ENCODE measurements around the gene ZMYM1.
A peak's percentile ranks its signal among the peaks of the same experiment; 100 is the strongest.
"Not testable (repeated sequence)": the region's sequence is repeated elsewhere in the genome, so short reads cannot be mapped to it uniquely, and the experiment has no call there.

The ZMYM1 gene

DNA sequence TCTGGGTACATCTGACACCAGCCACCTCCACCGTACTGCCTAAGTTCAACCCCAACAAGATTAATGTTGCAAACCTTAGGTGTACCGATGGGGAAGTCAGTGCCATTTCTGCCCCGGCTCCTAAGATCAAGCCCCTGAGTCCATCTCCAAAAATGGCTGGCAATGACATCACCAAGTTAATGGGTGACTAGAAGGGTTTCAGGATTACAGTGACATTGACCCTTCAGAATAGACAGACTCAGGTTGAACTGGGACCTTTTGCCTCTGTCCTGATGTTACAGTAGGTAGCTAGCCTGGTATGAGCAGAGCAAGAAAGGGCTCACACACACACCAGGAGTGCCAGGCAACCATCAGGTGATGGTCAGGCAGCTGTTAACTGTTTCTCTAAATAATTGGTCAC lies 25.8 kb upstream of the ZMYM1 start:
- H3K27me3 Mint-ChIP-seq (ENCODE audit: low read depth): peaks cover 19% of the 10 kb centered on the region
- H3K27ac Mint-ChIP-seq: no peak overlapping the region
- peaks cover 1% of the 10 kb centered on the region for H3K36me3 Mint-ChIP-seq (ENCODE audit: low read depth)
- no peaks in the 10 kb centered on the region for H3K9me3 Mint-ChIP-seq
- H3K4me3 Mint-ChIP-seq: no peak overlapping the region
- peaks cover 1% of the 10 kb centered on the region for H3K4me1 Mint-ChIP-seq (ENCODE audit: low read depth)

DNA sequence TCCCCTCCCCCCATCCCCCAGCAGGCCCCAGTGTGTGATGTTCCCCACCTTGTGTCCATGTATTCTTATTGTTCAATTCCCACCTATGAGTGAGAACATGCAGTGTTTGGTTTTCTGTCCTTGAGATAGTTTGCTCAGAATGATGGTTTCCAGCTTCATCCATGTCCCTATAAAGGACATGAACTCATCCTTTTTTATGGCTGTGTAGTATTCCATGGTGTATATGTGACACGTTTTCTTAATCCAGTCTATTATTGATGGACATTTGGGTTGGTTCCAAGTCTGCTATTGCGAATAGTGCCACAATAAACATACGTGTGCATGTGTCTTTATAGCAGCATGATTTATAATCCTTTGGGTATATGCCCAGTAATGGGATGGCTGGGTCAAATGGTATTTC lies 24.9 kb upstream of the ZMYM1 start:
- not testable (repeated sequence) for H3K9me3 Mint-ChIP-seq; H3K27ac Mint-ChIP-seq; H3K4me1 Mint-ChIP-seq (ENCODE audit: low read depth); H3K4me3 Mint-ChIP-seq; H3K36me3 Mint-ChIP-seq (ENCODE audit: low read depth)
- H3K27me3 Mint-ChIP-seq (ENCODE audit: low read depth): peaks cover 25% of the 10 kb centered on the region

DNA sequence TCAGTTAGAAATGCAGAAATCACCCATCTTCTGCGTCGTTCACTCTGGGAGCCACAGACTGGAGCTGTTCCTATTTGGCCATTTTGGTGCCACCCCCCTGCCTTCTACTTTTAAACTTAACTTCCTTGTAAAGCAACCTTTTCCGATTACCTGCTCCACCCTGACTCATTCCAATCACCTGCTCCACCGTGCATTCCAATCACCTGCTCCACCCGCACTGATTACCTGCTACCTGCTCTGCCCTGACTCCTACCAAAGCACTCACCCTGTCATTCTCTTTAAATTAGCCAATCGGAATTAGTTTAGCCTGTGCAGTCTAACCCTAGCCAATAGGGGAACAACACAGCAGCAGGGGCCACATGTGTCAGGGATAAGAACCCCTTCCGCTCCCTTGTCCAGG lies 20.9 kb upstream of the ZMYM1 start:
- peaks cover 25% of the 10 kb centered on the region for H3K27me3 Mint-ChIP-seq (ENCODE audit: low read depth)
- H3K27ac Mint-ChIP-seq; H3K36me3 Mint-ChIP-seq (ENCODE audit: low read depth); H3K4me1 Mint-ChIP-seq (ENCODE audit: low read depth); H3K4me3 Mint-ChIP-seq; H3K9me3 Mint-ChIP-seq: not testable (repeated sequence)

DNA sequence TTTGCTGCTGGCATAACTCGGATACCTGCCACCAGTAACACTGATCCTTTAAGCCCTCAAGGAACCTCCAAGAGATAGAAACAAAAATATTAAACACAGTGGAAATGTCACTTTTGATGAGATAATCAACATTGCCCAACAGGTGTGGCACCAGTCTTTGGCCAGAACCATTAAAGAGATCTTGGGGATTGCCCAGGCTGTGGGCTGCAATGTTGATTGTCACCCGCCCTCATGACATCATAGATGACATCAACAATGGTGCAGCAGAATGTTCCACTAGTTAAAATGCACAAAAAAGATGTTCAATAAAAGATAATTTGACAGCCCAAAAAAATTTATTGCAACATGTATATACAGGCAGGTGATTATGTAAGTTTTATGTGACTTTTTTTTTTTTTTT lies 20.2 kb upstream of the ZMYM1 start:
- no peaks in the 10 kb centered on the region for H3K9me3 Mint-ChIP-seq
- H3K4me3 Mint-ChIP-seq: no peak overlapping the region
- peaks cover 10% of the 10 kb centered on the region for H3K4me1 Mint-ChIP-seq (ENCODE audit: low read depth)
- H3K36me3 Mint-ChIP-seq (ENCODE audit: low read depth): peaks cover 1% of the 10 kb centered on the region
- H3K27me3 Mint-ChIP-seq (ENCODE audit: low read depth): peaks cover 25% of the 10 kb centered on the region
- no peak overlapping the region for H3K27ac Mint-ChIP-seq

DNA sequence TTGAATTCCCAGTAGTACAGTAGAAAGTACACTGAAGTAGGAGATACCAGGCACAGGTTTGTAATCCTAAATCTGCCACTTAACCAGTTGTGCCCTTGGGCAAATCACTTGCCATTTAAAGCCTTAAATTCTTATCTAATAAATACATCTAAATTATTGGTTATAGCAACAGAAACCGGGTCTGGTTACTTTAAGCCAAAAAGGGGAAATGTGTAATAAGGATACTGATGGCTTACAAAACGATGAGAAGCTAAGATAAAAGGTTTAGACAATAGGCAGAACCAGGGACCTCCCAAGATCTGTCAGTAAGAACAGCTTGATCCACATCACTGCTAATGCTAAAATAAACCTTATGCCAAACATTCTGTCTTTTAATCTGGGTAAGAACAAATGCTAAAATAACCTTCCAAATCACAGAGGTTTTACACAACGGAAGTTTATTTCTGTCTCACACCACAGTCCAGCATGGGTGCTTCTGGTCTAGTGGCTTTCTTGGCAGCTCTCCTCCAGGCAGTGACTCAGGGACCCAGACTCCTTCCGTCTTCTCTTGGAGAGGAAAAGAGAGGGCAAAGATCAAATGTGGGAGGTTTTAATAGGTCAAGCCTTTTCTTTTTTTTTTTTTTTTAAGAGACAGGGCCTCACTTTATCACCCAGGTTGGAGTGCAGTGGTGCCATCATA lies 16.5 kb upstream of the ZMYM1 start:
- H3K4me1 Mint-ChIP-seq (ENCODE audit: low read depth): peaks cover 8% of the 10 kb centered on the region
- no peaks in the 10 kb centered on the region for H3K9me3 Mint-ChIP-seq
- H3K27ac Mint-ChIP-seq: no peak overlapping the region
- peaks cover 18% of the 10 kb centered on the region for H3K27me3 Mint-ChIP-seq (ENCODE audit: low read depth)
- H3K36me3 Mint-ChIP-seq (ENCODE audit: low read depth): no peaks in the 10 kb centered on the region
- no peak overlapping the region for H3K4me3 Mint-ChIP-seq

DNA sequence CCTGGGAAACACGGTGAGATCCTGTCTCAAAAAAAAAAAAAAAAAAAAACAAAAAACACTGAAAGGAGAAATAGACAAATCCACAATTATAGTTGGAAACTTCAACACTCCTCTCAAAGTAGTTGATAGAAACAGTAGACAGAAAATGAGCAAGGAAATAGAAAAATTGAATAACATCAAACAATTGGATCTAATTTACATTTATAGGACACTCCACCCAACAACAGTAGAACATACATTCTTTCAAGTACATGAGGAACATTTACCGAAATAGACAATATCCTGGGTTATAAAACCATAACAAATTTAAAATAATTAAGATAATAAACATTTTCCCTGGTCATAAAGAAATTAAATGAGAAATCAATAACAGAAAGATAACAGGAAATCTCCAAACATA lies 14.9 kb upstream of the ZMYM1 start:
- H3K9me3 Mint-ChIP-seq: no peaks in the 10 kb centered on the region
- H3K4me3 Mint-ChIP-seq: no peak overlapping the region
- no peak overlapping the region for H3K27ac Mint-ChIP-seq
- no peaks in the 10 kb centered on the region for H3K36me3 Mint-ChIP-seq (ENCODE audit: low read depth)
- peaks cover 8% of the 10 kb centered on the region for H3K27me3 Mint-ChIP-seq (ENCODE audit: low read depth)
- peaks cover 3% of the 10 kb centered on the region for H3K4me1 Mint-ChIP-seq (ENCODE audit: low read depth)

DNA sequence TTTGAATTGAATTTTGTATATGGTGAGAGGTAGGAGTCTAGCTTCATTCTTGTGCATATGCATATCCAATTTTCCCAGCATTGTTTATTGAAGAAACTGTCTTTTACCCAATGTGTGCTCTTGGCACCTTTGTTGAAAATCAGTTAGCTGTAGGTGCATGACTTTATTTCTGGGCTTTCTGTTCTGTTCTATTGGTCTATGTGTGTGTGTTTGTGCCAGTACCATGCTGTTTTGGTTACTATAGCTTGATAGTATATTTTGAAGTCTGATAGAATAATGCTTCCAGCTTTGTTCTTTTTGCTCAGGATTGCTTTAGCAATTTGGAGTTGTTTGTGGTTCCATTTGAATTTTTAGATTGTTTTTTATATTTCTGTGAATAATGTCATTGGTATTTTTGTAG lies 9.4 kb upstream of the ZMYM1 start:
- H3K27ac Mint-ChIP-seq: no peak overlapping the region
- no peaks in the 10 kb centered on the region for H3K4me1 Mint-ChIP-seq (ENCODE audit: low read depth)
- H3K4me3 Mint-ChIP-seq: no peak overlapping the region
- H3K36me3 Mint-ChIP-seq (ENCODE audit: low read depth): no peaks in the 10 kb centered on the region
- no peaks in the 10 kb centered on the region for H3K9me3 Mint-ChIP-seq
- H3K27me3 Mint-ChIP-seq (ENCODE audit: low read depth): peaks cover 33% of the 10 kb centered on the region

DNA sequence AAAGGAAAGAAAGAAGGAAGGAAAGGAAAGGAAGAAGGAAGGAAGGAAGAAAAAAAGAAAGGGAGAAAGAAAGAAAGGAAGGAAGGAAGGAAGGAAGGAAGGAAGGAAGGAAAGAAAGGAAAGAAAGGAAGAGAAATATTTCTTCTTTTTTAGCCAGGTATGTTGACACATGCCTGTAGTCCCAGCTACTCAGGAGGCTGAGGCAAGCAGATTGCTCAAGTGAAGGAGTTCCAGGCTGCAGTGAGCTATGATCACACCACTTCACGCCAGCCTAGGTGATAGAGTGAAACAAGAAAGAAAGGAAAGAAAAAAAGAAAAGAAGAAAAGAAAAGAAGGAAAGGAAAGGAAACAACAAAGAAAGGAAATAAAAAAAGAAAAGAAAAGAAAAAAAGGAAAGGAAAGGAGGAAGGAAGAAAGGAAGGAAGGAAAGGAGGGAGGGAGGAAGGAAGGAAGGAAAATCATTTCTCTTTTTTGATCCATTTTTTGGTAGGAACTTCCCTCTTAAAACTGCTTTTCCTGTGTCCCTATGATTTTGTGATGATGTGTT lies 5.8 kb upstream of the ZMYM1 start:
- Mint-ChIP-seq H3K4me3 (no peak overlapping the region), H3K9me3 (peaks cover 17% of the 10 kb centered on the region), H3K4me1 (ENCODE audit: low read depth) (peaks cover 7% of the 10 kb centered on the region), H3K27ac (no peak overlapping the region), H3K36me3 (ENCODE audit: low read depth) (peaks cover 6% of the 10 kb centered on the region), H3K27me3 (ENCODE audit: low read depth) (peaks cover 30% of the 10 kb centered on the region)

DNA sequence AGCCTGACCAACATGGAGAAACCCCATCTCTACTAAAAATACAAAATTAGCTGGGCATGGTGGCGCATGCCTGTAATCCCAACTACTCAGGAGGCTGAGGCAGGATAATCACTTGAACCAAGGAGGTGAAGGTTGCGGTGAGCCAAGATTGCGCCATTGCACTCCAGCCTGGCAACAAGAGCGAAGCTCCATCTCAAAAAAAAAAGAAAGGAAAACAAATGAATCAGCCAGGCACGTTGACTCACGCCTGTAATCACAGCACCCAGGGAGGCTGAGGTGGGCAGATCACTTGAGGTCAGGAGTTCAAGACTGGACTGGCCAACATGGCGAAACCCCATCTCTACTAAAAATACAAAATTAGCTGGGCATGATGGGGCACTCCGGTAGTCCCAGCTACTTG lies 2.8 kb upstream of the ZMYM1 start:
- H3K27ac Mint-ChIP-seq: not testable (repeated sequence)

DNA sequence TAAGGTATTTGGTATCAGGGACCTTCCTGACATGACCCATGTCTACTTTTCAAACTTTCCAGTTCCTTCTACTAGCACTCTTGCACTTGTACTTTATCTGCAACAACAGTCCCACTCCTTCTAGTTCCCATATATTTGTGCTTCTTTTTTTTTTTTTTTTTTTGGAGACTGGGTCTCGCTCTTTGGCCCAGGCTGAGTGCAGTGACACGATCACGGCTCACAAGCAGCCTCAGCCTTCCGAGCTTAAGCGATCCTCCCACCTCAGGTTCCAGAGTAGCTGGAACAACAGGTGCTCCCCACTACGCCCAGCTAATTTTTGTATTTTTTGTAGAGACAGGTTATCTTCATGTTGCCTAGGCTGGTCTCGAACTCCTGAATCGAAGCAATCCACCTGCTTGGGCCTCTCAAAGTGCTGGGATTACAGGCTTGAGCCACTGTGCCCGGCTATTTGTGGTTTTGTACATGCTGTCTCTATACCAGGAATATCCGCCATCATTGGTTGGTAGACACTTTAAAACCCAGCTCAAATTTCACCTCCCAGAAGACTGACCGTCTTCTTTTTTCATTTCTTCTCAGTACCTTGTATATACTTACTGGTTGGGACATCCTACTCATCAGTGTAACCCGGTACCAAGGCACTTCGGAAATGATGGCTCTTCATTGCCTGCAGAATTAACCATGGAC lies 1.1 kb downstream of the ZMYM1 start:
- H3K27me3 Mint-ChIP-seq (ENCODE audit: low read depth): peaks cover 3% of the 10 kb centered on the region
- peak overlapping the region; percentile 98 for H3K4me3 Mint-ChIP-seq
- H3K27ac Mint-ChIP-seq: peak overlapping the region; percentile 99
- peaks cover 17% of the 10 kb centered on the region for H3K4me1 Mint-ChIP-seq (ENCODE audit: low read depth)
- H3K9me3 Mint-ChIP-seq: peaks cover 12% of the 10 kb centered on the region
- H3K36me3 Mint-ChIP-seq (ENCODE audit: low read depth): peaks cover 10% of the 10 kb centered on the region

More for the DNA sequence above, 2.8 kb upstream of the ZMYM1 start:
- H3K4me1 Mint-ChIP-seq (ENCODE audit: low read depth): peaks cover 20% of the 10 kb centered on the region
- peaks cover 19% of the 10 kb centered on the region for H3K27me3 Mint-ChIP-seq (ENCODE audit: low read depth)
- H3K36me3 Mint-ChIP-seq (ENCODE audit: low read depth): peaks cover 10% of the 10 kb centered on the region
- peaks cover 17% of the 10 kb centered on the region for H3K9me3 Mint-ChIP-seq
- not testable (repeated sequence) for H3K4me3 Mint-ChIP-seq

DNA sequence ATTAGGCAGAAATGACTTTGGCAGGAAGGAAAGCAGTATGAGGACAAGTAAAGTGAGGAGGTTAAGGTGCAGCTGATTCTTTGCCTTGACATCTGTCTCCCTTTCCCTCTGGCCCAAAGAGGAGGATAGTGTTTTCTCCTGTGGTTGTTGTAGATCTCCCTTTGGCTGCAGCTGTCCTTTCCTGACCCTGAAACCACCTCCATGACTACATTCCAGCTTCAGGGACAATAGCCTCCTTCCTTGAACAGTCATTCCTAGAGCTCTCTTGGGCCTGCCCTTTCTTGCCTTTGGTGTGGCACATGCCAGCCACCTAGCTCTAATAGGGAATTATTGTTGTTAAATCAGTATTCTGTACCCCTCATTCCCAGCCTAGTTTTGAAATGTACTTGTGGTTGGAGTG lies 6.2 kb downstream of the ZMYM1 start:
- Mint-ChIP-seq H3K9me3 (no peaks in the 10 kb centered on the region), H3K4me1 (ENCODE audit: low read depth) (peaks cover 4% of the 10 kb centered on the region), H3K27ac (no peak overlapping the region), H3K36me3 (ENCODE audit: low read depth) (peaks cover 2% of the 10 kb centered on the region), H3K27me3 (ENCODE audit: low read depth) (no peaks in the 10 kb centered on the region), H3K4me3 (no peak overlapping the region)

DNA sequence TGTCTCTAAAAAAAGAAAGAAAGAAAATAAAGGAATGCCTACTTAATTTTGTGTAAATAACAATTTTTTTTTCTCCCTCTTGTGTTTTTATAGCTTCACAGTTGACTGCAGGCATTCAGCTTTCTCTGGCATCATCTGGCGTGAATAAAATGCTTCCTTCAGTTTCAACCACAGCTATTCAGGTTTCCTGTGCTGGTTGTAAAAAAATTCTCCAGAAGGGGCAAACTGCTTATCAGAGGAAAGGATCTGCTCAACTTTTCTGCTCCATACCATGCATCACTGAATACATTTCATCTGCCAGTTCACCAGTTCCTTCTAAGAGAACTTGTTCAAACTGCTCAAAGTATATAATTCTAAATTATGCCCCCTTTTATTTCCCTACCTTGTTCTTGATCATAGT lies 18.0 kb downstream of the ZMYM1 start:
- H3K4me3 Mint-ChIP-seq: no peak overlapping the region
- peaks cover 5% of the 10 kb centered on the region for H3K4me1 Mint-ChIP-seq (ENCODE audit: low read depth)
- H3K27me3 Mint-ChIP-seq (ENCODE audit: low read depth): no peaks in the 10 kb centered on the region
- H3K27ac Mint-ChIP-seq: no peak overlapping the region
- H3K36me3 Mint-ChIP-seq (ENCODE audit: low read depth): peaks cover 21% of the 10 kb centered on the region
- no peaks in the 10 kb centered on the region for H3K9me3 Mint-ChIP-seq

DNA sequence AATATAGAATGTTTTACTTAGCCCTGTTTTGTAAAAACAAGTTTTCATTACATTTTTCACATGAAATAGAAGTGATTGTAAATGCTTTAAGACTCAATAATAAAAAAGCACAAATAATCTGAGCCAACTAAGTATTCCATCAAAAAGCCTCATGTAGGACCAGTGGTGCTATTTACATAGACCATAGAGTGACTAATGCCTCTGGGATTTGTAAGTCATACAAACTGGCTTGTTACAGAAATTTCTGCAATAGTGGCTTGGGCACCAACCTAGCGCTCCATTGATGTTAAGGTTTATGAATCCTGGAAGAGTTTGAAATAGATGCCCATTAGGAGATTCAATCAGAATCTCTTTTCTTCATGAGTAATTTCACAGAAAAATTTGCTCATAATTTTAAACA lies 31.9 kb downstream of the ZMYM1 start:
- Mint-ChIP-seq H3K36me3 (ENCODE audit: low read depth) (peaks cover 6% of the 10 kb centered on the region), H3K27me3 (ENCODE audit: low read depth) (no peaks in the 10 kb centered on the region), H3K4me3 (no peak overlapping the region), H3K4me1 (ENCODE audit: low read depth) (peaks cover 2% of the 10 kb centered on the region), H3K9me3 (no peaks in the 10 kb centered on the region), H3K27ac (no peak overlapping the region)

DNA sequence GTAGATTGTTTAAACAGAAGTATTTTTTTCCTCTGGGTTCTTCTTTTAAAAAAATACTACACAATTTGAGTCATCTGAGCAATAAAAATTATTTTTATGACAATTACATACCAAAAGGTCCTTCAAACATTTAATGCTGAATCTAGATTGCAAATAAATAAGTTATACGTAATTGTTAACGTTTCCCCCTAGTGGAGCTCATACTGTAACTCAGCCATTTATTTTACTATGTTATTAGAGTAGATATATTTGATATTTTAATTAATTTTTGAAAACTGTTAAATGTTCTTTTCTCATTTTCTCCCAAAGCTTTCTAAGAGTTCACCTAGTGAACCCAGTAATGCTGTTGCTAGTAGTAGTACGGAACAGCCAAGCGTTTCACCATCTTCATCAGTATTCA lies 33.5 kb downstream of the ZMYM1 start:
- Mint-ChIP-seq H3K4me1 (ENCODE audit: low read depth) (peaks cover 2% of the 10 kb centered on the region), H3K4me3 (no peak overlapping the region), H3K27me3 (ENCODE audit: low read depth) (no peaks in the 10 kb centered on the region), H3K27ac (no peak overlapping the region), H3K36me3 (ENCODE audit: low read depth) (peaks cover 6% of the 10 kb centered on the region), H3K9me3 (no peaks in the 10 kb centered on the region)

All from T-helper 1 cell treated with Interleukin-12 subunit alpha and Interleukin-12 subunit beta and Interleukin-4 antibody, amounts not matched to agents 30 μg/mL and 1 μg/mL, for 36 hours (primary cell).